Sciatic nerve (tissue), 2 donors: Measurements from ENCODE around the gene OR4N5. TPM values are rescaled to one million over a fixed set of nuclear protein-coding genes. Genes with fewer than 3 reads are reported as not detected.

Source experiments
- ATAC-seq: fragments of 200-7000 bp; cut with Tn5 transposase; one replicate; pipeline ENCODE4 v1.9.1; 2020; ENCODE audit warnings: mild to moderate bottlenecking, moderate library complexity
- DNase-seq: peaks from one replicate; pipeline ENCODE4 v3.0.0-alpha.2; 2020; ENCODE audit warnings: low spot score
- intact Hi-C: fragments of 100-400 bp; cut with DNase I; formaldehyde crosslinking; loops from one replicate; pipeline ENCODE4 v1.14.2; 2022
- total RNA-seq: library from RNA; stranded (reverse); fragmentation: NEBNext Ultra II Directional; extraction: Animal tissue kit (Norgen Biotek cat#: 25700); gene quantifications from one replicate; pipeline ENCODE4 v1.2.1, GENCODE V29; 2021
- donor health status: DM: no; HTN: no; CAD: no.
- donor health status: DM: no; HTN: no; CAD: no.

Gene OR4N5
- total RNA-seq, 1 donor from 2014 or later: not detected

DNA sequence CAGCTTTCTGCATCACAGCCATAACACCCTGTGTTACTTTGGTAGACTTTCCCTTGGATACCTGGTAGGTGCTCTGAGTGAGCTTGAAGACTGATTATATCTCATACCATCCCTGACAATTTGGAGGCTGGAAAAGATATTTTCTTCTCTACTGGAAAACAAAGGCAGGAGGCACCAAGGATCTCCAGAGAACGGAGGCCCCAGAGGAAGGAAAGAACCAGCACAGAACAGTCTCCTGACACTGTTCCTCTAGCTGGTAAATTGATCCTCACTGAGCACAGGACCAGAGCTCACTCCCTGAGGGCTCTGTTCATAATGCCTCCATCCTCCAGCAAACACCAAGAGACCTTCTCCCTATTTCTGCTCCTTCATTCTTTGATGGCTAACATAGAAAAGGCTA is 52.0 kb downstream of the OR4N5 start, which contains the start of gene OR11G2:
OR11G2 (plus strand) TSS at position 301 of the 400 bp plus-strand sequence. CDS start 6,542 bp downstream, outside the sequence.
- ATAC-seq: no peak
- no peak for DNase-seq
- intact Hi-C loops: no loop called here

DNA sequence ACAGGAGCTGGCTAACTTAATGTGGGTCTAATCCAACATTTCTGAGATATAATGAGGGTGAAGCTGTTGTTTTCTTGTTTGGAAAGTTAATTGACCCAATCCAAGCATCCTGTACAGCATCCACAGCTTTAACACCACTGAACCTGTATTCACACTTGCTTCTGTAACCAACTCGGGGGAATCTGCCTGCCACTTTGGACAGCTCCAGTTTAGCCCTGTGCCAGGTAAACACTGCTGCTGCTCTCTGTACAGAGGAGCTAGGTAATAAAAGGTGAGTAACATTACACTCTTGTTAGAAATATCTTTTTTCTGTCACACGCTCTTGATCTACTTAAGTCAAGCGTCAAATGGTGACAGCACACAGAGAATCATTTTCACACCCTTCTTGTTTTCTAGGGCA is 52.8 kb downstream of the OR4N5 start:
- ATAC-seq (no peak), DNase-seq (no peak)
- intact Hi-C loops: no loop called here

DNA sequence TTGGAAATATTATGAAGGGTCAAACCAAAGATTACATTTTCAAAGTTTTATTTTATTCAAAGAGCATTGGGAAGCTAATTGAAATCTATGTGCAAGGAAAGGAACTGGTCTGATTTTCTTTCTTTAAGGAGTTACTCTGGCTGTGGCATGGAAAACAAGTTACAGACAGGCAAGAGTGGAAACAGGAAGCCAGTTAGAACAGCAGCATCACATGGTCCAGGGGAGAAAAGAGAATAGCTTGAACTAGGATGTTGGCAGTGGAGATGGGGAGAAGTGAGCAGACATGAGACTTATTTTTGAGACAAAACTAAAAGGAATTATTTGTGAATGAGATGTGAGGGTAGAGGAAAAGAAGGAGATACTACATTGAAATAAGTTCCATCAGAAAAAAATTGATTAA is 55.5 kb downstream of the OR4N5 start:
- no peak for DNase-seq
- intact Hi-C loops: no loop called here
- ATAC-seq: no peak

Other genes with a start within 250 kb of the OR4N5 start
- gene OR4K5, start 218.2 kb upstream of the OR4N5 start, total RNA-seq: not detected
- not detected for gene OR4K1, start 207.9 kb upstream of the OR4N5 start, total RNA-seq
- not detected for gene OR4K15, start 163.2 kb upstream of the OR4N5 start, total RNA-seq
- not detected for gene OR4Q2, start 136.7 kb upstream of the OR4N5 start, total RNA-seq
- gene OR4K14, start 119.5 kb upstream of the OR4N5 start, total RNA-seq: not detected
- gene OR4K13, start 102.8 kb upstream of the OR4N5 start, total RNA-seq: not detected
- gene OR4L1, start 78.8 kb upstream of the OR4N5 start, total RNA-seq: not detected
- not detected for gene OR4K17, start 28.1 kb upstream of the OR4N5 start, total RNA-seq
- not detected for gene OR11G2, start 52.1 kb downstream of the OR4N5 start, total RNA-seq
- not detected for gene OR11H6, start 84.9 kb downstream of the OR4N5 start, total RNA-seq
- not detected for gene OR11H7, start 90.2 kb downstream of the OR4N5 start, total RNA-seq
- not detected for gene OR11H4, start 100.5 kb downstream of the OR4N5 start, total RNA-seq
- gene TTC5, start 167.1 kb downstream of the OR4N5 start, total RNA-seq: 19.9 TPM
- gene CCNB1IP1, start 194.5 kb downstream of the OR4N5 start, total RNA-seq: 51.4 TPM
- 23.7 TPM for gene PARP2, start 204.8 kb downstream of the OR4N5 start, total RNA-seq